ENCODE results near the gene GPHN. TPM values are rescaled to one million over a fixed set of nuclear protein-coding genes. Genes with fewer than 3 reads are reported as not detected.
"Not testable (repeated sequence)": the region's sequence is repeated elsewhere in the genome, so short reads cannot be mapped to it uniquely, and the experiment has no call there.

Gene GPHN
- total and polyA plus RNA-seq, 4 donors, result 9.1 to 57.6 (median 33.9) TPM

DNA sequence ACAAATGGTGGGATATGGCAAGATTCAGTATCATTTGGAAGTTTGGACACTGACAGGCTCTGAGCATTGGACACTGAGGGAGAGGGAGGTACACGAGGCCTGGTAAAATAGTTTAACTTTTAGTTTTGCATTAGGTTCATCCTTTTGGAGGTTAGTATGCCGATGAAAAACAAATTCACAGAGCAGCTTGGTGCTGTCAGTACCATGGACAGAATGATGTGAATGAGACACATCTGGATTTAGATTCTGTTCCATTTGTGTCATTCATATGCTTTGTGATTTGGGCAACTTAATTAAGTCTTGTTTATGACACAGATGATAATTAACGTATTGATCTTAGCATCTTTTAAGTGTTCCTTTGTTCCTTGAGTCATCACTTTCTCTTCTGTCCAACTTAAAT is 33.7 kb downstream of the GPHN start:
- Histone ChIP-seq H3K4me1 (ENCODE audit: control insufficient read depth in 5 of 5, insufficient read depth in 5 of 5, low read length in 5 of 5) (peaks cover 0 to 9% (median 0%) of the 10 kb centered on the region in 5 donors), H3K9me3 (ENCODE audit: control insufficient read depth in 4 of 4, insufficient read depth in 3 of 4, low read length in 3 of 4) (no peaks in the 10 kb centered on the region), H3K27me3 (ENCODE audit: control insufficient read depth in 3 of 3, insufficient read depth in 3 of 3, low read length in 2 of 3) (no peaks in the 10 kb centered on the region), H3K4me3 (no peak overlapping the region), H3K9ac (ENCODE audit: insufficient read depth in 1 of 2, low read length in 2 of 2) (no peak overlapping the region), H3K27ac (ENCODE audit: low read depth in 1 of 2, low read length in 1 of 2) (no peak overlapping the region), H3K36me3 (ENCODE audit: control insufficient read depth in 4 of 4, insufficient read depth in 4 of 4, low read length in 4 of 4) (no peaks in the 10 kb centered on the region)
- DNase-seq (no peak), ATAC-seq (ENCODE audit: insufficient read depth, low FRiP score) (no peak)
- TF ChIP-seq, protein P1, sequence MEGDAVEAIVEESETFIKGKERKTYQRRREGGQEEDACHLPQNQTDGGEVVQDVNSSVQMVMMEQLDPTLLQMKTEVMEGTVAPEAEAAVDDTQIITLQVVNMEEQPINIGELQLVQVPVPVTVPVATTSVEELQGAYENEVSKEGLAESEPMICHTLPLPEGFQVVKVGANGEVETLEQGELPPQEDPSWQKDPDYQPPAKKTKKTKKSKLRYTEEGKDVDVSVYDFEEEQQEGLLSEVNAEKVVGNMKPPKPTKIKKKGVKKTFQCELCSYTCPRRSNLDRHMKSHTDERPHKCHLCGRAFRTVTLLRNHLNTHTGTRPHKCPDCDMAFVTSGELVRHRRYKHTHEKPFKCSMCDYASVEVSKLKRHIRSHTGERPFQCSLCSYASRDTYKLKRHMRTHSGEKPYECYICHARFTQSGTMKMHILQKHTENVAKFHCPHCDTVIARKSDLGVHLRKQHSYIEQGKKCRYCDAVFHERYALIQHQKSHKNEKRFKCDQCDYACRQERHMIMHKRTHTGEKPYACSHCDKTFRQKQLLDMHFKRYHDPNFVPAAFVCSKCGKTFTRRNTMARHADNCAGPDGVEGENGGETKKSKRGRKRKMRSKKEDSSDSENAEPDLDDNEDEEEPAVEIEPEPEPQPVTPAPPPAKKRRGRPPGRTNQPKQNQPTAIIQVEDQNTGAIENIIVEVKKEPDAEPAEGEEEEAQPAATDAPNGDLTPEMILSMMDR (IDR thresholded peaks at IDR 0.05; ENCODE audit: control extremely low read depth, extremely low read depth), result no peak
- WGBS, 2 donors, result 90 to 92% methylated on average over 3 of the region's 3 CpGs

DNA sequence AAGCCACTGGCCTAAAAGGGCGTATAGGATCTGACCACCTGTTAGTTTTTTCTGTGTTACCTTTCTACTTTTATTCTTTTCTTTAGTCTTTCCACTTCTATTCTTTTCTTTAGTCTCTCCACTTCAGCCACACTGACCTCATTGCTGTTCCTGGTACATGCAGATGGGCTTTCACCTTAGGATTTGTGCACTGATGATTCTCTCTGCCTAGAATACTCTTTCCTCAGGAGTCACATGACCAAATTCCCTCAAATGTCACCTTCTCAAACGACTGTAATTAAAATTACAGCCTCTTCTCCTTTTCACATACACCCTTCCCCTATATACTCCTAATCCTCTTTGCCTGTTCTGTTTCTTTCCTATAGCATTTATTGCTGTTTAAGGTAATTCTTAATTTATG is 36.0 kb downstream of the GPHN start:
- Histone ChIP-seq H3K27ac (ENCODE audit: low read depth in 1 of 2, low read length in 1 of 2) (no peak overlapping the region), H3K9ac (ENCODE audit: insufficient read depth in 1 of 2, low read length in 2 of 2) (no peak overlapping the region), H3K9me3 (ENCODE audit: control insufficient read depth in 4 of 4, insufficient read depth in 3 of 4, low read length in 3 of 4) (no peaks in the 10 kb centered on the region), H3K36me3 (ENCODE audit: control insufficient read depth in 4 of 4, insufficient read depth in 4 of 4, low read length in 4 of 4) (peaks cover 0 to 2% (median 0%) of the 10 kb centered on the region in 4 donors), H3K4me3 (no peak overlapping the region), H3K4me1 (ENCODE audit: control insufficient read depth in 5 of 5, insufficient read depth in 5 of 5, low read length in 5 of 5) (peaks cover 0 to 7% (median 0%) of the 10 kb centered on the region in 5 donors), H3K27me3 (ENCODE audit: control insufficient read depth in 3 of 3, insufficient read depth in 3 of 3, low read length in 2 of 3) (no peaks in the 10 kb centered on the region)
- WGBS, 2 donors, result 52 to 78% methylated on average over 2 of the region's 2 CpGs
- TF ChIP-seq, protein P1 (IDR thresholded peaks at IDR 0.05; ENCODE audit: control extremely low read depth, extremely low read depth), result no peak
- ATAC-seq (ENCODE audit: insufficient read depth, low FRiP score) (no peak), DNase-seq (no peak)

DNA sequence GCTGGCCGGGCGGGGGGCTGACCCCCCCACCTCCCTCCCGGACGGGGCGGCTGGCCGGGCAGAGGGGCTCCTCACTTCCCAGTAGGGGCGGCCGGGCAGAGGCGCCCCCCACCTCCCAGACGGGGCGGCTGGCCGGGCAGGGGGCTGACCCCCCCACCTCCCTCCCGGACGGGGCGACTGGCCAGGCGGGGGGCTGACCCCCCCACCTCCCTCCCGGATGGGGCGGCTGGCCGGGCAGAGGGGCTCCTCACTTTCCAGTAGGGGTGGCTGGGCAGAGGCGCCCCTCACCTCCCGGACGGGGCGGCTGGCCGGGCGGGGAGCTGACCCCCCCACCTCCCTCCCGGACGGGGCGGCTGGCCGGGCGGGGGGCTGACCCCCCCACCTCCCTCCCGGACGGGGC is 37.2 kb downstream of the GPHN start:
- H3K4me3 ChIP-seq; ATAC-seq (ENCODE audit: insufficient read depth, low FRiP score); H3K36me3 ChIP-seq (ENCODE audit: control insufficient read depth in 4 of 4, insufficient read depth in 4 of 4, low read length in 4 of 4); H3K27me3 ChIP-seq (ENCODE audit: control insufficient read depth in 3 of 3, insufficient read depth in 3 of 3, low read length in 2 of 3); H3K4me1 ChIP-seq (ENCODE audit: control insufficient read depth in 5 of 5, insufficient read depth in 5 of 5, low read length in 5 of 5); DNase-seq; H3K27ac ChIP-seq (ENCODE audit: low read depth in 1 of 2, low read length in 1 of 2); H3K9ac ChIP-seq (ENCODE audit: insufficient read depth in 1 of 2, low read length in 2 of 2); H3K9me3 ChIP-seq (ENCODE audit: control insufficient read depth in 4 of 4, insufficient read depth in 3 of 4, low read length in 3 of 4): not testable (repeated sequence)
- 93 to 96% methylated on average over 3 to 25 of the region's 32 CpGs for WGBS, 2 donors

DNA sequence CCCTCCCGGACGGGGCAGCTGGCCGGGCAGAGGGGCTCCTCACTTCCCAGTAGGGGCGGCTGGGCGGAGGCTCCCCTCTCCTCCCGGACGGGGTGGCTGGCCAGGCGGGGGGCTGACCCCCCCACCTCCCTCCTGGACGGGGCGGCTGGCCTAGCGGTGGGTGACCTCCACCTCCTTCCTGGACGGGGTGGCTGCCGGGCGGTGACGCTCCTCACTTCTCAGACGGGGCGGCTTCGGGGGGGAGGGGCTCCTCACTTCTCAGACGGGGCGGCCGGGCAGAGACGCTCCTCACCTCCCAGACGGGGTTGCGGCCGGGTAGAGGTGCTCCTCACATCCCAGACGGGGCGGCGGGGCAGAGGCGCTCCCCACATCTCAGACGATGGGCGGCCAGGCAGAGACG is 37.8 kb downstream of the GPHN start:
- H3K27me3 ChIP-seq (ENCODE audit: control insufficient read depth in 3 of 3, insufficient read depth in 3 of 3, low read length in 2 of 3); ATAC-seq (ENCODE audit: insufficient read depth, low FRiP score); H3K9ac ChIP-seq (ENCODE audit: insufficient read depth in 1 of 2, low read length in 2 of 2); H3K4me3 ChIP-seq; DNase-seq; H3K36me3 ChIP-seq (ENCODE audit: control insufficient read depth in 4 of 4, insufficient read depth in 4 of 4, low read length in 4 of 4); H3K9me3 ChIP-seq (ENCODE audit: control insufficient read depth in 4 of 4, insufficient read depth in 3 of 4, low read length in 3 of 4); H3K4me1 ChIP-seq (ENCODE audit: control insufficient read depth in 5 of 5, insufficient read depth in 5 of 5, low read length in 5 of 5); H3K27ac ChIP-seq (ENCODE audit: low read depth in 1 of 2, low read length in 1 of 2): not testable (repeated sequence)
- WGBS, 2 donors, result 92% methylated on average over 21 to 27 of the region's 32 CpGs

DNA sequence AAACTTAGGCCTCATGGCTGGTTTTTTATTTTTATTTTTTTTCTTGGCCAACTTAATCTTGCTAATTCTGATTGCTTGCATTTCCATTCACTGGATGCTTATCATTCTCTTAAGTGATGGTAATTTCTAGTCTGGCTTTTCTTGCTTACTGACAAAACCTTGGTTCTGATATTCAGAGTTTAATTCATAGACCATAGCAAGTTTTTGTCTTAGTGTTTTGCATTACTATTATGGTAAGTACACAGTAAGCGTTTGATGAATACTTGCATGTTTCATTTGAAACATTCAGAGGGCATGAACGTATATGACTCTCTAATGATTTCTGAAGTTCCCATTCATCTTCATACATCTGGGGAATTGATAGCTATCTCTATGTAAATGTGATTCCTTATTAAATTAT is 55.8 kb downstream of the GPHN start:
- ATAC-seq (ENCODE audit: insufficient read depth, low FRiP score), result no peak
- Histone ChIP-seq H3K4me3 (no peak overlapping the region), H3K9ac (ENCODE audit: insufficient read depth in 1 of 2, low read length in 2 of 2) (no peak overlapping the region), H3K36me3 (ENCODE audit: control insufficient read depth in 4 of 4, insufficient read depth in 4 of 4, low read length in 4 of 4) (no peaks in the 10 kb centered on the region), H3K9me3 (ENCODE audit: control insufficient read depth in 4 of 4, insufficient read depth in 3 of 4, low read length in 3 of 4) (no peaks in the 10 kb centered on the region), H3K27ac (ENCODE audit: low read depth in 1 of 2, low read length in 1 of 2) (no peak overlapping the region), H3K4me1 (ENCODE audit: control insufficient read depth in 5 of 5, insufficient read depth in 5 of 5, low read length in 5 of 5) (peaks cover 0 to 13% (median 0%) of the 10 kb centered on the region in 5 donors), H3K27me3 (ENCODE audit: control insufficient read depth in 3 of 3, insufficient read depth in 3 of 3, low read length in 2 of 3) (no peaks in the 10 kb centered on the region)
- no peak for DNase-seq
- 97% methylated on average over 2 of the region's 2 CpGs for WGBS, 2 donors
- TF ChIP-seq, protein P1 (IDR thresholded peaks at IDR 0.05; ENCODE audit: control extremely low read depth, extremely low read depth), result no peak

Measured in lung (tissue), 12 donors.